ENCODE measurements around the gene SEC14L5. TPM values are rescaled to one million over a fixed set of nuclear protein-coding genes. Genes with fewer than 3 reads are reported as not detected.
"Not testable (repeated sequence)": the region's sequence is repeated elsewhere in the genome, so short reads cannot be mapped to it uniquely, and the experiment has no call there.

The SEC14L5 gene
- total RNA-seq, 8 experiments from 2014 or later: 0.04 to 2.0 (median 1.0) TPM

DNA sequence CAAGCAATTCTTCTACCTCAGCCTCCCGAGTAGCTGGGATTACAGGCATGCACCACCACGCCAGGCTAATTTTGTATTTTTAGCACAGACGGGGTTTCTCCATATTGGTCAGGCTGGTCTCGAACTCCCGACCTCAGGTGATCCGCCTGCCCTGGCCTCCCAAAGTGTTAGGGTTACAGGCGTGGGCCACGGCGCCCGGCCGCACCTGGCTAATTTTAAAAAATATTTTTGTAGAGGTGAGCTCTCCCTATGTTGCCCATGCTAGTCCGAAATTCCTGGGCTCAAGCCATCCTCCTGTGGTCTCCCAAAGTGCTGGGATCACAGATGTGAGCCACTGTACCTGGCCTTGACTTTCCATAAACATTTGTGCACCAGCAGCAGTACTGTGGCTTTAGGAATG is 10.1 kb downstream of the SEC14L5 start:
- not testable (repeated sequence) for ATAC-seq (replicated peaks in 6 of 8); H3K4me3 ChIP-seq; H3K27ac ChIP-seq
- WGBS, 10 experiments: 75 to 100% (median 84%) methylated on average over 1 to 4 of the region's 12 CpGs; no CpG with 5 or more reads in 6 of the 10 experiments
- peaks cover 17% of the 10 kb centered on the region in 2 donors for H3K4me1 ChIP-seq (replicated peaks in 1 of 2)
- in situ Hi-C loops (cut with MboI; ENCODE audit: low pct_unique_long_range_greater_than_20kb in 2 of 9, low sequenced_read_pairs in 9 of 9, unreplicated experiment in 9 of 9): loop anchor here in 1 of 9 experiments (25.0 kb wide), 1 partner anchor 256 kb away; no protein-coding TSS in a partner anchor

DNA sequence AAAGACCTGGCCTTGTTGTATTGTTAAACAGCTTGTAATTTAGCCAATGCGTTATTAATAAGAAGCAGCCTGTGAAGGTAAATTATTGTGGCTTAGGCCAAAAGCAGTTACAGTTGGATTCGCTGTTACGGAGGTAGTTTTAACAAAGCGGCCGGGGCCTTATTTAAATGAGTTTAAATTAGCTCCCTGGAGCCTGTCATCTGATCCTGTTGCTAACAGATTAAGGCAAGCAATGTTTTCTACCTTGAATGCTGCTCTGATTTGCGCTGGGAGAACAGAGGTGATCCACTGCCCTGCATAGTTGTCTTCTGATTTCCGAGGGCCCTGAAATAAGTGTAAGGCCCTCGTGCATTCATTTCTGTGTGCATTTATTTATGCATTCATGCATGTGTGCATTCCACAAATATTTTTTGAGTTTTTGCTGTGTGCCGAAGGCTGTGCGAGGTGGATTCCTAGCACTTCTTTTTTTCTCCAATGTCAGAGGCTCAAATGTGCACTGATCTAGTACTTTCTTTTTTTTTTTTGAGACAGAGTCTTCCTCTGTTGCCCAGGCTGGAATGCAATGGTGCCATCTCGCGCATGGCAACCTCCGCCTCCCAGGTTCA is 10.9 kb downstream of the SEC14L5 start:
- ATAC-seq (replicated peaks in 6 of 8): peak in 1 of 8 experiments; percentile 73
- 23 to 85% (median 71%) methylated on average over 3 to 12 of the region's 13 CpGs for whole genome bisulfite sequencing, 10 experiments
- Histone ChIP-seq H3K27ac (no peak overlapping the region), H3K4me3 (no peak overlapping the region), H3K4me1 (replicated peaks in 1 of 2) (peaks cover 17% of the 10 kb centered on the region in 2 donors)
- in situ Hi-C loops (cut with MboI; ENCODE audit: low pct_unique_long_range_greater_than_20kb in 2 of 9, low sequenced_read_pairs in 9 of 9, unreplicated experiment in 9 of 9): loop anchor here in 1 of 9 experiments (25.0 kb wide), 1 partner anchor 257 kb away; no protein-coding TSS in a partner anchor

DNA sequence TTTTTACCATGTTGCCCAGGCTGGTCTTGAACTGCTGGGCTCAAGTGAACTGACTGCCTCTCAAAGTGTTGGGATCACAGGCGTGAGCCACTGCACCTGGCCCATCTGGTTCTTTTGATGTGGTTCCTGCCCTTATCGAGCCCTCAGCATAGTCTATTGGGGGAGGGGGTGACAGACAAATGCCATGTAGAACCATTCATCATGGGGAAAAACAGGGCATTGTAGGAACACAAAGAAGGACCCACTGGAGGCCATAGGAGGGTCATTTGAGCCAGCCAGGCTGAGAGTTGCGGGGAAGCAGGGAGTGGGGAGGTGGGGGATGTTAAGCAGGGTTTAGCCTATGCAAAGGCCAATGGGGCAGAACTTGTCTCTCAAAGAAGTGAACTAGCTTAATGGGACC is 11.9 kb downstream of the SEC14L5 start:
- peak in 2 of 8 experiments; percentile 5 to 18 for ATAC-seq (replicated peaks in 6 of 8)
- H3K27ac ChIP-seq: no peak overlapping the region
- 47 to 63% (median 50%) methylated on average over 1 to 3 of the region's 3 CpGs; no CpG with 5 or more reads in 7 of the 10 experiments for WGBS, 10 experiments
- H3K4me1 ChIP-seq (replicated peaks in 1 of 2): peaks cover 17% of the 10 kb centered on the region in 2 donors
- in situ Hi-C loops (cut with MboI; ENCODE audit: low pct_unique_long_range_greater_than_20kb in 2 of 9, low sequenced_read_pairs in 9 of 9, unreplicated experiment in 9 of 9): loop anchor here in 1 of 9 experiments (25.0 kb wide), 1 partner anchor 258 kb away; no protein-coding TSS in a partner anchor
- no peak overlapping the region for H3K4me3 ChIP-seq

DNA sequence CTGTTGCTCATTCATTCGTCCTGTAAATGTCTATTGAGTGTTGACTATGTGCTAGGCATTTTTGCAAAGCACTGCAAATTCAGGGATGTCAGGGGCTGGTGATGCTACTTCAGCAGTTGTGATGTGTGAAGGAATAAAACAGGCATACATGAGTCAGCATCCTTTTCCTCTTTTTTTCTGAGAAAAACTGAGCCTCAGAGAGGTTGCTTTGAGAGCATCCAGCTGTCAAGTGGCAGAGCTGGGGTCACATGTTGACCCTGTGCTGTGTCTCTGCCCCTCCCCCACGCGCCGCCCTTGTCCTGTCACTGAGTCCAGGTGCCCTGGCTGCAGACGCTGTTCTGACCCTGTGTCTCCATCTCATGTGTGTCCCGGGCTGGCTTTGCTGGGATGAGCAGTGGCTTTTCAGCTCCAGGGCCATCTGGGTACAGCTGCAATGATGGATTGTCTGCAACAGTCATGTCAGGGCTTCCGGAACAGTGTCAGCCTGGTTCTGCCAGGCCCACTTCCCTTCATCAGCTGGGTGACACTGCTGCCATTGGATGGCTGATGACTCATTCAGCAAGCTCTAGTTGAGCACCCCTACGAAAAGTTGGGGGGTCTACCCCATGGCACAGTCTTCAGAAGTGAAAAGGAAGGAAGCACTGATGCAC is 14.9 kb downstream of the SEC14L5 start:
- 0 to 43% (median 22%) methylated on average over 1 to 3 of the region's 8 CpGs; no CpG with 5 or more reads in 2 of the 10 experiments for WGBS, 10 experiments
- peak in 5 of 8 experiments; percentile 39 to 93 (median 91) for ATAC-seq (replicated peaks in 6 of 8)
- Histone ChIP-seq H3K4me1 (replicated peaks in 1 of 2) (peaks cover 17% of the 10 kb centered on the region in 2 donors), H3K4me3 (no peak overlapping the region), H3K27ac (peak overlapping the region; percentile 18 to 74)
- in situ Hi-C loops (cut with MboI; ENCODE audit: low pct_unique_long_range_greater_than_20kb in 2 of 9, low sequenced_read_pairs in 9 of 9, unreplicated experiment in 9 of 9): loop anchor here in 1 of 9 experiments (25.0 kb wide), 1 partner anchor 261 kb away; no protein-coding TSS in a partner anchor

DNA sequence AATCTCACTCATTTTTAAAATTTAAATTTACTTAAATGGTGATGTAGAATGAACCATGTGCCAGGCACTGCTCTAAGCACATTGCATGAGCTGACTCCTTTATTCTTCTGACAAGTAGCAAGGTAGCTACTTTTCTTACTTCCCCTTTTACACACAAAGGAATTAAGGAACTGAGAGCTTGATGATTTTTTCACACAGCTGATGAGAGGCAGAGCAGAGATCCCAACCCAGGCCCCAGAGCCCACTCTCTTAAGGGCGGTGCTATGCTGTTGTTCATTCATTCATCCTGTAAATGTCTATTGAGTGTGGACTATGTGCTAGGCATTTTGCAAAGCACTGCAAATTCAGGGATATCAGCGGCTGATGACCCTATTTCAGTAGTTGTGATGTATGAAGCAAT is 17.9 kb downstream of the SEC14L5 start:
- ATAC-seq (replicated peaks in 6 of 8): no peak
- peaks cover 11 to 12% of the 10 kb centered on the region in 2 donors for H3K4me1 ChIP-seq (replicated peaks in 1 of 2)
- in situ Hi-C loops (cut with MboI; ENCODE audit: low pct_unique_long_range_greater_than_20kb in 2 of 9, low sequenced_read_pairs in 9 of 9, unreplicated experiment in 9 of 9): no loop called here
- H3K4me3 ChIP-seq: no peak overlapping the region
- 20 to 100% (median 69%) methylated on average over 1 to 2 of the region's 2 CpGs; no CpG with 5 or more reads in 6 of the 10 experiments for WGBS, 10 experiments
- H3K27ac ChIP-seq: no peak overlapping the region

DNA sequence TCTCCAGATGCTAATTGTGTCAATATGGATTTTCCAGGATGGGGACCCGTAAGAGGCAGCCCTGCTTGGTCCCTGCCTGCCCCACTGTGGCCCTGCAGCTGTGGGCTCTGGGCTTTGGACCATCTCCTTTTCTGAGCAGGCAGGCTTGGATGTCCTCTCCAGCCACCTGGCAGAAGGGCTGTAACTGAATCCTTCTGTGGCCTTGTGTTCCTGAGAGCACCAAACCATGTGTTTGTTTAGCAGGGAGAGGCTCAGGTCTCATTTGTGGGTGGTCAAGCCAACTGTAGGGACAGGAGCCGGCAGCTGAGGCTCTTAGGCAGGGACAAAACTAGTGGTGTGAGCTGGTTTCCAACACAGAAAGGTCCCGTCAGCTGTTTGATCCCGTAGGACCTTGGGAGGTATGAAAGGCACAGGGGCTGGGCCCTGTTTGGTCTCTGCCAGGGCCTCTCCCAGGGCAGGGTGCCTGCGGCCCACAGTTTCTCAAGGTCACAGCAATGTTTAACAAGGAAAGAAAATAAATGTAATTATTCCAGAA is 18.5 kb downstream of the SEC14L5 start:
- H3K4me1 ChIP-seq (replicated peaks in 1 of 2): peaks cover 11 to 12% of the 10 kb centered on the region in 2 donors
- H3K27ac ChIP-seq: no peak overlapping the region
- WGBS, 10 experiments: 49 to 100% (median 78%) methylated on average over 1 to 4 of the region's 5 CpGs; no CpG with 5 or more reads in 4 of the 10 experiments
- ATAC-seq (replicated peaks in 6 of 8): no peak
- H3K4me3 ChIP-seq: no peak overlapping the region
- in situ Hi-C loops (cut with MboI; ENCODE audit: low pct_unique_long_range_greater_than_20kb in 2 of 9, low sequenced_read_pairs in 9 of 9, unreplicated experiment in 9 of 9): no loop called here

DNA sequence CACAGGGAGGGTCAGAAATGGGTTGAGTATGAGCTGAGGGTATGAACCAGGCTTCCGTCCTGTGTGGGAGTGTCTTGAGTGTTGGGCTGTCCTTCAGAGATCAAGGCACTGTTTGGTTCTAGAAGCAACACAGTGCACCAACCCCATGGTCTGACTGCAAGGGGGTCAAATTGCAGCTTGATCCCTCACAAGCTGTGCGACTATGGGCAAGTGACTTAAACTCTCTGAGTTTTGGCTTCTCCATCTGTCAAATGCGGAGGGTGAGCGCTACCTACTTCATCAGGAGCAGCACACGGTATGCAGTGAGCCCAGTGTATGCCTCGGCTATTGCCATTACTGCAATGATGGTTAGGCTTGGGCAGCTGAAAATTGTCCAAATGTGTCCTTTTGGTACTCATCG is 21.0 kb downstream of the SEC14L5 start:
- 69 to 100% (median 90%) methylated on average over 1 to 6 of the region's 7 CpGs; no CpG with 5 or more reads in 4 of the 10 experiments for WGBS, 10 experiments
- H3K27ac ChIP-seq: no peak overlapping the region
- ATAC-seq (replicated peaks in 6 of 8): no peak

DNA sequence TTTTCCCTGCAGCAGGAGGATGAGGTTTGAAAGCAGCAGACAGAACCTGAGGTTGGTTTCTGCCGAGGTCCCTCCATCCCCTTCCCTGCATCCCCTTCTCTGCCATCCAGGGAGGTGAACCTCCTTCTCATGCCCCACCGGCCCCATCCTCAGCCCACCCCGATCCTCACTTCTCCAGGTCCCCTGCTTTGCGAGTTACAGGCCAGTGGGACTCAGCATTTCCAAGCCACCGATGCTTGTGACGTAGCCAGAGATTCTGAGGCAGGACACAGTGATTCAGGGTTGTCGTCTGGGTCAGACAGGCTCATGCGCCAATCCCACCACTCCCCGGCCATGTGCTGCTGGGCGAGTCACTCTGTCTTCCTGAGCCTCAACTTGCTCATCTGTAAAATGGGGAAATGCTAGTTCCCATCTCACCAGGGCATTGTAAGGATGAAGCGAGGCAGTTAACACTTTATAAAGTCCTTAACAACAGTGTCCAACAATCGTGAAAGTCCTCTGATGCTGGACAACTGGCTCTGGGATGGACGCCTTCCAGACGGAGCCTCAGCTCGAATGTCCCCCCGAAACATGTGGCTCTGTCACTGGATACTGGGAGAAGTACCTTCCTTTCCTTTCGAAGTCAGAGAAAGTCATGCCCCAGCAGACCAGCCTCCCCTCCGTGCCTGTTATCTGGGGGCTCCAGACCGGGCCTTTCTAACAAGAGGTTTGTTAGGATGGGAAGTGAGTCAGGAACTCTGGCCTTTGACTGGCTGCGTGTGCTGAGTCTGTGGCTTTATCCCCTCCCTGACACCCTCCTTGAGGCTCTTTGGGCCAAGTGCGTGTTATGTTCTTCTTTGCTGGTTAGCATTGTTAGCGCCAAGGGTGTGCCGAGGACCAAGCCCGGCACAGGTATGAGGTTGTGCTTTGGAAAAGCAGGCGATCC is 21.9 kb downstream of the SEC14L5 start:
- no peak overlapping the region for H3K27ac ChIP-seq
- no peak for ATAC-seq (replicated peaks in 6 of 8)
- in situ Hi-C loops (cut with MboI; ENCODE audit: low pct_unique_long_range_greater_than_20kb in 2 of 9, low sequenced_read_pairs in 9 of 9, unreplicated experiment in 9 of 9): no loop called here
- WGBS, 10 experiments: 48 to 93% (median 84%) methylated on average over 2 to 19 of the region's 25 CpGs; no CpG with 5 or more reads in 1 of the 10 experiments
- no peak overlapping the region for H3K4me3 ChIP-seq
- no peaks in the 10 kb centered on the region for H3K4me1 ChIP-seq (replicated peaks in 1 of 2)

More for the DNA sequence above, 21.0 kb downstream of the SEC14L5 start:
- Histone ChIP-seq H3K4me1 (replicated peaks in 1 of 2) (no peaks in the 10 kb centered on the region), H3K4me3 (no peak overlapping the region)
- in situ Hi-C loops (cut with MboI; ENCODE audit: low pct_unique_long_range_greater_than_20kb in 2 of 9, low sequenced_read_pairs in 9 of 9, unreplicated experiment in 9 of 9): no loop called here

DNA sequence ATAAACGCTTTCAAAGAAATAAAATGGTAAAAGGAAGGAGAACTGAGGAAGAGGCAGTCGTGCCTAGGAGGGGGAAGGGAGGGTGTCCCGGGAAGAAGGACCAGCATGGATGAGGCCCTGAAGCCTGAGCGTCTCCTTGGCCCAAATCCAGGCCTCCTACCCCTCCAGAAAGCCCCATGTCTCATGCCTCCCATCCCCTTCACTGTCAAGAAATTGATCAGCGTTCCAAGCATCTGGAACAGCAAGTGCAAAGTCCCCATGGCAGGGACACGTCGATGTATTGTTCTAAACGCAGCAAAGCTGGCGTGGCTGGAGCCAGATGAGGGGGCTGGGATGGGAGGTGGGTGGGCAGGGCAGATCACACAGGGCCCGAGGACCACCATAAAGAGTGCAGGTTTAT is 22.6 kb downstream of the SEC14L5 start:
- 20 to 100% (median 74%) methylated on average over 1 to 4 of the region's 10 CpGs; no CpG with 5 or more reads in 4 of the 10 experiments for WGBS, 10 experiments

DNA sequence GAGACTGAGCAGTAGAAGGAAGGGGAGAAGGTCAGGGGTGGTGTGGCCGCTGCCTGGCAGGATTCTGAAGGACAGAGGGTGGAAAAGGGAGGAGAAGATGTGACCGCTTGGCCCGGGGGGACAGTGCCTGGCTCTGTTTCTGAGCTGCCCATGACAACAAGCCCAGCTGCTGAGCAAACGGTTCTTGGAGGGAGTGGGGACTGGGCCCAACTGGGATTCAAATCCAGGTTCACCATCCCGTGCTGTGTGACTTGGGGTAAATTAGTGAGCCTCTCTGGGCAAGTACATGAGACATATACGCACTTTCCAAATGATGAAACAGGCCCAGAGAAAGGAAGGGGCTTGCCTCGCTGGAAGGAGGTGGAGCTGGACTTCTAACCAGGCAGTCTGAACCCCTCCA is 23.3 kb downstream of the SEC14L5 start:
- in situ Hi-C loops (cut with MboI; ENCODE audit: low pct_unique_long_range_greater_than_20kb in 2 of 9, low sequenced_read_pairs in 9 of 9, unreplicated experiment in 9 of 9): no loop called here
- H3K27ac ChIP-seq: no peak overlapping the region
- WGBS, 10 experiments: 80 to 100% (median 87%) methylated on average over 1 to 5 of the region's 7 CpGs; no CpG with 5 or more reads in 4 of the 10 experiments
- H3K4me3 ChIP-seq: no peak overlapping the region
- ATAC-seq (replicated peaks in 6 of 8): no peak
- no peaks in the 10 kb centered on the region for H3K4me1 ChIP-seq (replicated peaks in 1 of 2)

More for the DNA sequence above, 22.6 kb downstream of the SEC14L5 start:
- H3K27ac ChIP-seq: no peak overlapping the region
- ATAC-seq (replicated peaks in 6 of 8): no peak
- H3K4me1 ChIP-seq (replicated peaks in 1 of 2): no peaks in the 10 kb centered on the region
- in situ Hi-C loops (cut with MboI; ENCODE audit: low pct_unique_long_range_greater_than_20kb in 2 of 9, low sequenced_read_pairs in 9 of 9, unreplicated experiment in 9 of 9): no loop called here
- H3K4me3 ChIP-seq: no peak overlapping the region

DNA sequence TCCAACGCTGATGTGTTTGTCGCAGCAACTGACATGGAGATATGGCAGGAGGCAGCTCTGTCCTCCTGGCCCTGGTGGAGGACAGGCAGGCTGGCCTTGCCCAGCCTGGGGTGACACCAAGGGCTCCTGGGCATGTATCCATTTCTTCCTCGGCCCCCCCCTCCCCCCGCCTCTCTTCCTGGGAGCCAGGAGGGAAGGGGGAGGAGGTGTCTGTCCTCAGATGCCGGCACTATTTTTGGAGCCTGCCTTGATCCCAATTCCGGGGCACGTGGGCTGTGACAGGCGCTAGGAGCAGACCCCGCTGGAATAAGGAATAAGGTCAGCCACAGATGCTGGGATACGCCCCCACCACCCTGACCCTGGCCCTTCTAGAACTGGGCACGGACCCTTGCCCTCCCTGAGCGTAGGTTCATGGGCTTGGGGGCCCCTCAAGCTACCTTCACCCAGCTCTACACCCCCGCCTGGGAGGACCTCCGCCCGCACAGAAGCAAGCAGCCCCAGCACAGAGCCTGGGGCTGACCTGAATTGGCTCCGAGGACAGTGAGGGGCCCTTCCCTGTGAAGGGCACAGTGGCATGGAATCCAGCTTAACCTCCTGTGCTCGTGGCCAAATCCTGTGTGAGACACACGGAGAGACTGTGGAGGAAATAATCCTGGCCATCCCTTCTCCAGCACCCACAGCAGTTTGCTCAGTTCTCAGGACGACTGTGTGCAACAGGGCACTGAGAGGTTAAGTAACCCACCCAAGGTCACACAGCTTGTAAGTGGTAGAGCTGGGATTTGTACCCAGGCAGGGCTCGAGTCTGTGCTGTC is 24.1 kb downstream of the SEC14L5 start:
- Histone ChIP-seq H3K4me1 (replicated peaks in 1 of 2) (no peaks in the 10 kb centered on the region), H3K4me3 (no peak overlapping the region), H3K27ac (no peak overlapping the region)
- WGBS, 10 experiments: 25 to 78% (median 51%) methylated on average over 2 to 7 of the region's 20 CpGs; no CpG with 5 or more reads in 6 of the 10 experiments
- in situ Hi-C loops (cut with MboI; ENCODE audit: low pct_unique_long_range_greater_than_20kb in 2 of 9, low sequenced_read_pairs in 9 of 9, unreplicated experiment in 9 of 9): no loop called here
- peak in 1 of 8 experiments; percentile 22 for ATAC-seq (replicated peaks in 6 of 8)
